Liver (tissue), 3 donors: ENCODE data around the gene SMIM24.

ENCODE experiments used
- GABPA ChIP-seq, 2 donors: IDR thresholded peaks in 1 of 2; conservative IDR thresholded peaks in 1 of 2; 2 replicates each; pipeline ENCODE4 v1.6.1; 2016; ENCODE audit warnings: antibody characterized with exemption in 2 of 2, mild to moderate bottlenecking in 1 of 2, moderate library complexity in 1 of 2
- JUND ChIP-seq, 2 donors: IDR thresholded peaks; 2 replicates each; pipeline ENCODE4 v1.6.1; 2016; ENCODE audit warnings: antibody characterized with exemption in 2 of 2
- NR2F2 ChIP-seq: IDR thresholded peaks from 2 replicates; pipeline ENCODE4 v1.6.1; 2016; ENCODE audit warnings: antibody characterized with exemption
- YY1 ChIP-seq: IDR thresholded peaks from 2 replicates; pipeline ENCODE4 v1.6.1; 2016; ENCODE audit warnings: antibody characterized with exemption, mild to moderate bottlenecking
- TF ChIP-seq, protein P1 (sequence below): fragments of 150-350 bp; IDR thresholded peaks from 2 replicates; pipeline ENCODE4 v1.5.1; 2017; ENCODE audit warnings: improper control_type of control experiment, low read depth, low read length; ENCODE audit not compliant: missing input control
- TF ChIP-seq, protein P2 (sequence below): IDR thresholded peaks from 2 replicates; pipeline ENCODE4 v1.6.1; 2016; ENCODE audit warnings: antibody characterized with exemption
- donor health status: healthy.
- donor health status: healthy.

DNA sequence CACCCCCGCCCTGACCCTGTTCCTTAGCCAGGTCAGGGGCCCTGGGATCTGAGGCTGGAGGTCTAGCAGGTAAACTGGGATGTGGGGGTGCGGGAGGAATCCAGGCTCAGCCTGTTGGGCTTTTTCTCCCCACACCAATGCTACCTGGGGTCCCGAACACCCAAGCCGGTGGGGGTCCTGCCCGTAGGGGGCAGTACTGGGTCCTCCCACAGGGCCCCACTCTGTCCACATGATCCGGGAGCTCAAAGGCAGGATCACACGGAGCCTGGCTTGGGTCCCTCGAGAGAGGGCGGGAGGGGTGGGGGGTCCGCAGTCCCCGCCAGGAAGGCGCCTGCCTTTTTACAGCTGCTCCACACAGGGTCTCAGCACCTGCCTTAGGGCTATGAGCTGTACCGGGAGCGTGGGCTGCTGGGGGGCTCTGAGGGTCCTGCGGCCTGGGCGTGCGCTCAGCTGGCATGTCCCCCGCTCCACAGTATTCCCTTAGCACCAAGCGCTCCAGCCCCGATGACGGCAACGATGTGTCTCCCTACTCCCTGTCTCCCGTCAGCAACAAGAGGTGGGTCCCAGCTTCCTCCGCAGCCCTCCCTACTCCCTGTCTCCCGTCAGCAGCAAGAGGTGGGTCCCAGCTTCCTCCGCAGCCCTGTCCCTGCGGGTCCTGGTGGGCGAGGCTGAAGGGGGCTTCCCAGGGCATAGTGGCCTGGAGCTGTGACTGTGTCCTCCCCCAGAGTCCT, 46.3 kb upstream of the SMIM24 start:
- TF ChIP-seq, protein P1, sequence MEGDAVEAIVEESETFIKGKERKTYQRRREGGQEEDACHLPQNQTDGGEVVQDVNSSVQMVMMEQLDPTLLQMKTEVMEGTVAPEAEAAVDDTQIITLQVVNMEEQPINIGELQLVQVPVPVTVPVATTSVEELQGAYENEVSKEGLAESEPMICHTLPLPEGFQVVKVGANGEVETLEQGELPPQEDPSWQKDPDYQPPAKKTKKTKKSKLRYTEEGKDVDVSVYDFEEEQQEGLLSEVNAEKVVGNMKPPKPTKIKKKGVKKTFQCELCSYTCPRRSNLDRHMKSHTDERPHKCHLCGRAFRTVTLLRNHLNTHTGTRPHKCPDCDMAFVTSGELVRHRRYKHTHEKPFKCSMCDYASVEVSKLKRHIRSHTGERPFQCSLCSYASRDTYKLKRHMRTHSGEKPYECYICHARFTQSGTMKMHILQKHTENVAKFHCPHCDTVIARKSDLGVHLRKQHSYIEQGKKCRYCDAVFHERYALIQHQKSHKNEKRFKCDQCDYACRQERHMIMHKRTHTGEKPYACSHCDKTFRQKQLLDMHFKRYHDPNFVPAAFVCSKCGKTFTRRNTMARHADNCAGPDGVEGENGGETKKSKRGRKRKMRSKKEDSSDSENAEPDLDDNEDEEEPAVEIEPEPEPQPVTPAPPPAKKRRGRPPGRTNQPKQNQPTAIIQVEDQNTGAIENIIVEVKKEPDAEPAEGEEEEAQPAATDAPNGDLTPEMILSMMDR = no peak
- TF ChIP-seq NR2F2 (no peak), JUND (IDR thresholded peaks at IDR 0.05) (no peak), GABPA (IDR thresholded peaks at IDR 0.05 in 1 of 2, conservative IDR thresholded peaks at IDR 0.05 in 1 of 2) (no peak), YY1 (no peak)
- TF ChIP-seq, protein P2, sequence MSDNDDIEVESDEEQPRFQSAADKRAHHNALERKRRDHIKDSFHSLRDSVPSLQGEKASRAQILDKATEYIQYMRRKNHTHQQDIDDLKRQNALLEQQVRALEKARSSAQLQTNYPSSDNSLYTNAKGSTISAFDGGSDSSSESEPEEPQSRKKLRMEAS = no peak
